Measurements from ENCODE around the gene RLN3.
A peak's percentile ranks its signal among the peaks of the same experiment; 100 is the strongest.
"Not testable (repeated sequence)": the region's sequence is repeated elsewhere in the genome, so short reads cannot be mapped to it uniquely, and the experiment has no call there.

The RLN3 gene

GRCh38 chr19:14002571-14003250, 25.2 kb upstream of the RLN3 start:
- no peaks in the 10 kb centered on the region for H3K27me3 Mint-ChIP-seq
- H3K9me3 Mint-ChIP-seq: no peaks in the 10 kb centered on the region
- H3K4me3 Mint-ChIP-seq: peak overlapping the region; percentile 66
- peaks cover 39% of the 10 kb centered on the region for H3K36me3 Mint-ChIP-seq (ENCODE audit: low read depth)
- peaks cover 58% of the 10 kb centered on the region for H3K4me1 Mint-ChIP-seq (ENCODE audit: low read depth)
- peak; percentile 64 for DNase-seq
- H3K27ac Mint-ChIP-seq: peak overlapping the region; percentile 95

- Mint-ChIP-seq H3K36me3 (ENCODE audit: low read depth) (peaks cover 32% of the 10 kb centered on the region), H3K4me1 (ENCODE audit: low read depth) (peaks cover 56% of the 10 kb centered on the region), H3K27ac (peak overlapping the region; percentile 95), H3K27me3 (no peaks in the 10 kb centered on the region), H3K9me3 (no peaks in the 10 kb centered on the region), H3K4me3 (peak overlapping the region; percentile 66)
- DNase-seq: peak; percentile 47
Observed at GRCh38 chr19:14003251-14004055, 24.5 kb upstream of the RLN3 start.

- Mint-ChIP-seq H3K9me3 (no peaks in the 10 kb centered on the region), H3K27ac (peak overlapping the region; percentile 91)
Observed at GRCh38 chr19:14004619-14005348, 23.2 kb upstream of the RLN3 start.

GRCh38 chr19:14005349-14006084, 22.4 kb upstream of the RLN3 start:
- DNase-seq: peak; percentile 91
- Mint-ChIP-seq H3K4me1 (ENCODE audit: low read depth) (peaks cover 51% of the 10 kb centered on the region), H3K27me3 (no peaks in the 10 kb centered on the region), H3K36me3 (ENCODE audit: low read depth) (peaks cover 12% of the 10 kb centered on the region), H3K9me3 (no peaks in the 10 kb centered on the region), H3K27ac (peak overlapping the region; percentile 99), H3K4me3 (peak overlapping the region; percentile 90)

More at GRCh38 chr19:14004619-14005348, 23.2 kb upstream of the RLN3 start:
- no peak for DNase-seq
- peak overlapping the region; percentile 82 for H3K4me3 Mint-ChIP-seq
- H3K4me1 Mint-ChIP-seq (ENCODE audit: low read depth): peaks cover 54% of the 10 kb centered on the region
- peaks cover 19% of the 10 kb centered on the region for H3K36me3 Mint-ChIP-seq (ENCODE audit: low read depth)
- H3K27me3 Mint-ChIP-seq: no peaks in the 10 kb centered on the region

DNA sequence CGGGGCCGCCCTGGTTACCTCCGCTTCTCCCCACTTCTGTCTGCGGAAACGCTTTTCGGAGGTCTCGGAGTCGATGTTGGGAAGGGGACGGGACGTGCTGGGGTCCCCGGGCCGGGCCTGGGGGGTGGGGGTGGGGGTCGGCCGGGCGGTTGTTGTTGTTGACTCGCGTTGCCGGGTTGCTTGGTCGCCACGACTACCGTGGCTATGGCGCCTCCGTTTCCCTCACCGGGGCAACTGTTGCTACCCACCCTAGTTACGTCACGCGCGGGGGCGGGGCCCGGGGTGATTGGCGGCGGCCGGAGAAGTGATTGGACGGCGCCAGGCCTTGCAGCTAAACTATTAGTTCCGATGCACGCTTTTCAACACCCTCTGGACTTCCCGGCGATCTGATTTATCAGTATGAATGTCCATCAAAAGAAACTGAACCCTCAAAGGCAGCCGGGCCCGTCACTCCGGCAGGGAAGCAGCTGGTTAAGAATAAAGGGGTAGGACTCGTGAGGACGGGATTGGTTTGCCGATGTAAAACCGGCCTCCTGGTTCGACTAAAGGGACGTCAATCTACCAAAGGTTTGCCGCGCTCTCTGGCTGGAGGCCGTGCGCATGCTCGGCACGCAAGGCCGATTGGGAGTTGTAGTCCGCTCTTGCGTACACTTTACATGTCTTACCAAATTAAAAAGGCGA, 21.7 kb upstream of the RLN3 start, which contains the start of gene RFX1:
Gene RFX1, minus strand, starts transcription at position 236 of the 681 bp plus-strand sequence. CDS start 12,477 bp downstream, outside the sequence.
- Mint-ChIP-seq H3K4me1 (ENCODE audit: low read depth) (peaks cover 44% of the 10 kb centered on the region), H3K27ac (peak within 1 kb of the TSS; percentile 99), H3K9me3 (no peaks in the 10 kb centered on the region), H3K4me3 (peak within 1 kb of the TSS; percentile 90), H3K36me3 (ENCODE audit: low read depth) (peaks cover 8% of the 10 kb centered on the region), H3K27me3 (no peaks in the 10 kb centered on the region)
- peak; percentile 100 for DNase-seq

- H3K9me3 Mint-ChIP-seq: no peaks in the 10 kb centered on the region
- peak overlapping the region; percentile 99 for H3K27ac Mint-ChIP-seq
- no peaks in the 10 kb centered on the region for H3K27me3 Mint-ChIP-seq
- peak; percentile 90 for DNase-seq
- H3K4me1 Mint-ChIP-seq (ENCODE audit: low read depth): peaks cover 37% of the 10 kb centered on the region
- peak overlapping the region; percentile 90 for H3K4me3 Mint-ChIP-seq
- H3K36me3 Mint-ChIP-seq (ENCODE audit: low read depth): peaks cover 8% of the 10 kb centered on the region
Observed at GRCh38 chr19:14006766-14007562, 21.0 kb upstream of the RLN3 start.

DNA sequence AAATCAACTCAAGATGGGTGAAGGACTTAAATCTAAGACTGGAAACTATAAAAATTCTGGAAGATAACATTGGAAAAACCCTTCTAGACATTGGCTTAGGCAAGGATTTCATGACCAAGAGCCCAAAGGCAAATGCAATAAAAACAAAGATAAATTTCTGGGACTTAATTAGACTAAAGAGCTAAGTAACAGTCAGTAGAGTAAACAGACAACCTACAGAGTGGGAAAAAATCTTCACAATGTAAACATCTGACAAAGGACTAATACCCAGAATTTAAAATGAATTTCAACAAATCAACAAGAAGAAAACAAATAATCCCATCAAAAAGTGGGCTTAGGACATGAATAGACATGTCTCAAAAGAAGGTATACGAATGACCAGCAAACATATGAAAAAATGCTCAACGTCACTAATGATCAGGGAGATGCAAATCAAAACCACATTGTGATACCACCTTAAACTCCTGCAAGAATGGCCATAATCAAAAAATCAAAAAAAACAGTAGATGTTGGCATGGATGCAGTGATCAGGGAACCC, 15.5 kb upstream of the RLN3 start:
- DNase-seq: no peak
- no peaks in the 10 kb centered on the region for H3K9me3 Mint-ChIP-seq
- H3K4me3 Mint-ChIP-seq: no peak overlapping the region
- no peaks in the 10 kb centered on the region for H3K27me3 Mint-ChIP-seq
- no peak overlapping the region for H3K27ac Mint-ChIP-seq
- peaks cover 4% of the 10 kb centered on the region for H3K4me1 Mint-ChIP-seq (ENCODE audit: low read depth)
- no peaks in the 10 kb centered on the region for H3K36me3 Mint-ChIP-seq (ENCODE audit: low read depth)

DNA sequence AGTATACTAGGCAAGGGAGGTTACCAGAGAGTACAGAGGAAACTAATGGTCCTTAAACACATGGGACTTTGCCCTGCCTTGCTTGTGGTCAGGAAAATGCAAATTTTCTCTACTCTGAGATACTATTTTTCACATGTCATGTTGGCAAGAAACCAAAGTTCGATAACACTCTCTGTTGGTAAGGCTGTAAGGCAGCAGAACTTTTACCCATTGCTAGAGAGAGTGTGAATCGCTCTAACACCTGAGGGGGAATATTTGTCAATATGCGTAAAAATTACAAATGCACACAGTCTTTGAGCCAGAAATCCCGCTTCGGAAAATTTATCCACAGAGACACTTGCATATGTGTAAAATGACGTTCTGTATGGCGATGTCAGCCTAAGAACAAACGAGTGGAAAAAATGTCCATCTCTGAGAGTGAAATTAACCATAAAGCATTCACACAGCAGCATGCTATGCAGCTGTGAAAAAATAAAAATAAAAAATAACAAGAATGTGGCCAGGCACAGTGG, 12.4 kb upstream of the RLN3 start:
- no peak for DNase-seq
- Mint-ChIP-seq H3K4me3 (no peak overlapping the region), H3K4me1 (ENCODE audit: low read depth) (peaks cover 6% of the 10 kb centered on the region), H3K27me3 (no peaks in the 10 kb centered on the region), H3K27ac (no peak overlapping the region), H3K36me3 (ENCODE audit: low read depth) (no peaks in the 10 kb centered on the region), H3K9me3 (no peaks in the 10 kb centered on the region)

- no peaks in the 10 kb centered on the region for H3K27me3 Mint-ChIP-seq
- H3K4me1 Mint-ChIP-seq (ENCODE audit: low read depth): peaks cover 13% of the 10 kb centered on the region
- no peaks in the 10 kb centered on the region for H3K9me3 Mint-ChIP-seq
- no peak for DNase-seq
- no peak overlapping the region for H3K27ac Mint-ChIP-seq
- no peaks in the 10 kb centered on the region for H3K36me3 Mint-ChIP-seq (ENCODE audit: low read depth)
- no peak overlapping the region for H3K4me3 Mint-ChIP-seq
Observed at GRCh38 chr19:14019100-14019499, 8.8 kb upstream of the RLN3 start.

DNA sequence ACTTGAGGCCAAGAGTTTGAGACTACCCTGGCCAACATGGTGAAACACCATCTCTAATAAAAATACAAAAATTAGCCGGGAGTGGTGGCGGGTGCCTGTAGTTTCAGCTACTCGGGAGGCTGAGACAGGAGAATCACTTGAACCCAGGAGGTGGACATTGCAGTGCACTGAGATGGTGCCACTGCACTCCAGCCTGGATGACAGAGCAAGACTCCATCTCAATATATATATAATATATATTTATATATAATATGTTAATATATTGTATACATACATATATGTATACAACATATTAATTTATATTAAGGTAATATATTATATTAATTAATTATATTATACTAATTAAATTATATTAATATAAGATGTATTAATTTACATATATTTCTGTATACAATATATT, 8.2 kb upstream of the RLN3 start:
- not testable (repeated sequence) for H3K36me3 Mint-ChIP-seq (ENCODE audit: low read depth); H3K9me3 Mint-ChIP-seq; H3K4me3 Mint-ChIP-seq; H3K27ac Mint-ChIP-seq; H3K27me3 Mint-ChIP-seq; DNase-seq
- peaks cover 13% of the 10 kb centered on the region for H3K4me1 Mint-ChIP-seq (ENCODE audit: low read depth)

DNA sequence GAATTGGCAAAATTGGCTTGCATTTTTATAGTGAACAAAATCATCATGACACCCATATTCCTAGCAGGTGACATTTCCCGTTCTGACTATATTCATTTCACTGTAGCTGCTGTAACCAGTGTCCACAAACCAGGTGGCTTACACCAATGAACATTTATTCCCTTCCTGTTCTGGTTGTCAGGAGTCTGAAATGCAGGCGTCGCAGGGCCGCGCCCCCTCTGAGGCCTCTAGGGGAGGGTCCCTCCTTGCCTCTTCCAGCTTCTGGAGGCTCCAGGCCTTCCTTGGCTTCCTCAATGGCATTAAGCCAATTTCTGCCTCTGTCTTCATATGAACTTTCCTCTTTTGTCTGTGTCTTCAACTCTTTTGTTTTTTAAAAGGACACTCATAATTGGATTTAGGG, 6.5 kb upstream of the RLN3 start:
- Mint-ChIP-seq H3K4me1 (ENCODE audit: low read depth) (peaks cover 12% of the 10 kb centered on the region), H3K27ac (no peak overlapping the region), H3K4me3 (no peak overlapping the region), H3K9me3 (no peaks in the 10 kb centered on the region), H3K36me3 (ENCODE audit: low read depth) (no peaks in the 10 kb centered on the region), H3K27me3 (no peaks in the 10 kb centered on the region)
- no peak for DNase-seq

- Mint-ChIP-seq H3K4me3 (no peak overlapping the region), H3K27me3 (no peaks in the 10 kb centered on the region), H3K9me3 (no peaks in the 10 kb centered on the region), H3K36me3 (ENCODE audit: low read depth) (no peaks in the 10 kb centered on the region), H3K27ac (no peak overlapping the region), H3K4me1 (ENCODE audit: low read depth) (peaks cover 13% of the 10 kb centered on the region)
- DNase-seq: no peak
Observed at GRCh38 chr19:14022469-14022868, 5.5 kb upstream of the RLN3 start.
